GM19328 (cell line): Measurements from ENCODE around the gene IFI27L1.

Source experiments
- ATAC-seq: cut with Tn5 transposase; IDR thresholded peaks from one replicate; pipeline ENCODE4 v1.9.1; 2021; ENCODE audit warnings: mild to moderate bottlenecking, moderate library complexity; ENCODE audit not compliant: unreplicated experiment

Gene IFI27L1

GRCh38 chr14:94077823-94078222 lies 3.3 kb upstream of the IFI27L1 start:
- no peak for ATAC-seq

DNA sequence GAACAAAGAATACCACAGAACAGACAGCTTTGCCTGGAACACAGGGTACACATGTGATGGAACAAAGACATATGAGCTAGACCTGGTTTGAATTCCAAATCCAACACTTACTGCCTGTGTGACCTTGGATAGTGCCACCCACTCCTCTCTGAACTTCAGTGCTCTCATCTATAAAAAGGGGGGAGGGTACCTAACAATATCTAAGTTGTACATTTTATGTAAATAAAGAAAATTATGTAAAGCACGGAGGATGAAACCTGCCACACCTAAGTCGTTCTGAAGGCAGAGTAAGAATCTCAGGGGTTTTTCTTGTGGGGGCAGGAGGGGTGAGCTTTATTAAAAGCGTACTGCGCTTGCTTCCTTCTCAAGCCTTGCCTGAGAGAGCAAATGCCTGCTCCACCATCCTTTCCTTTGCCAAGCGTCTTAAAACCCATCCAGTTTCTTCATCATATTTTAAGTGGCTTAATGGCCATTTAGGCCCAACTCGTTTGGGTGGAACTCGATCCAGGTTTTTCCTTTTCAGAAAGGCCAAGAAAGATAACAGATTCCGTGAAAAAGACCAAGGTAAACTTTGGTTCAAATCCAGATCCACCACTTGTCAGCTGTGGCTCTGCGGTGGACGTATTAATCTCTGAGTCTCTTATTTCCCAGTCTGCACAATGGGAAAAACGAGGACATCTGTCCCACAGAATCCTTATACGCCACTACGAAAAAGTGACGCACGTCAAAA lies 1.1 kb upstream of the IFI27L1 start:
- ATAC-seq, result no peak

DNA sequence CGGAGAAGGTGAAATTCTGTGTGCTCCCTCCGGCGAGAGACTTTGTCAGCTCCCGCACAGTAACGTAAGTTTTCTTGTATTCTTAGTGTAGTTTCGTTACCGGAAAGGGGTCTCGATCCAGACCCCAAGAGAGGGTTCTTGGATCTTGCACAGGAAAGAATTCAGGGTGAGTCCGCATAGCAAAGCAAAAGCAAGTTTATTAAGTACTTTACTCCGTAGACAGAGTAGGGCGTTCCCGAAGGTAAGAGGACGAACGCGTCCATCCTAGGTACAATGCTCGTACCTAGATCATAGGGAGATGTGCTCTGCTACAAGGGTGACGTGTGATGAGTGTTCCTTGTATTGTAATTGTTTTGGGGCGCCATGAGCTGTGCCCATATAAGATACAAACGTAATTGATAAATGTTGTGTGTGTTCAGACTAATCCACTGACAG lies 293 bp downstream of the IFI27L1 start:
- peak; percentile 29 for ATAC-seq

DNA sequence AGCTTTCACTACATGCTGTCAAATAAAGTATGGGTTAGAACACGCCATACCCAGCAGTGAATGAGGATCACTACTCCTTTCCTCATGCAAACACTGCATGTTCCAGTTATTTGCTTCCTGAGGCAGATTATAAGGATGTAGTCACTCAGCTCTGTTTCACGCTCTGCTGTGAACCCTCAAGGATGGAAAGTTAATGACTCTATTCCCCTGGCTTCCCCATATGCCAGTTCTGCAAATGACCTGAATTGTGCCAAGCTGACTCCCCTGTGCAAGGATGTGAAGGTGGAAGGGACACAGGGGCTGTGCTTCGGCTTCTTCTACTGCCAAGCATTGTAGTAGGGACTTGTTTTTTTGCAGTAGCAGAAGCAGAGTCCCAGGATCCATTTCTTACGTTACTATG lies 6.8 kb downstream of the IFI27L1 start:
- ATAC-seq, result no peak

- ATAC-seq, result no peak
Observed at GRCh38 chr14:94088516-94088915, 7.4 kb downstream of the IFI27L1 start.

GRCh38 chr14:94089479-94089878 lies 8.4 kb downstream of the IFI27L1 start:
- no peak for ATAC-seq

- no peak for ATAC-seq
Observed at GRCh38 chr14:94093418-94093817, 12.3 kb downstream of the IFI27L1 start.

DNA sequence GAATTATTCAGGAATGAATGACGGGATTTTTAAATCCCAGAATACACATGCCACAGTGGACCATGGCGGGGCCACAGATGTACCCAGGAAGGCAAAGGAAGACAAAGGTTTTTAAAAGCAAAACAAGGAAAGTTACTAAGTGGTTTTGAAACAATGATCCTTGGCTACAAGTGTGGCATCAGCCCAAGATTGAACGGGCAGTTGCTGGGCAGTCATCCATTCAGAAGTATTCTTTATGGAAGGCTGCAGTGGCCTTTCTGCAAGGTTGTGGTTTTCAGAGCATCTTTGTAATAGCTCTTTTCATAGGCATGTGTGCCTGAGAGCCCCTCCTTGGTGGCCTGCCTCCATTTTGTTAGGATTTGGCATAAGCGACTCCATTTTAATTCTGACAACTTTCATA lies 16.0 kb downstream of the IFI27L1 start:
- no peak for ATAC-seq

DNA sequence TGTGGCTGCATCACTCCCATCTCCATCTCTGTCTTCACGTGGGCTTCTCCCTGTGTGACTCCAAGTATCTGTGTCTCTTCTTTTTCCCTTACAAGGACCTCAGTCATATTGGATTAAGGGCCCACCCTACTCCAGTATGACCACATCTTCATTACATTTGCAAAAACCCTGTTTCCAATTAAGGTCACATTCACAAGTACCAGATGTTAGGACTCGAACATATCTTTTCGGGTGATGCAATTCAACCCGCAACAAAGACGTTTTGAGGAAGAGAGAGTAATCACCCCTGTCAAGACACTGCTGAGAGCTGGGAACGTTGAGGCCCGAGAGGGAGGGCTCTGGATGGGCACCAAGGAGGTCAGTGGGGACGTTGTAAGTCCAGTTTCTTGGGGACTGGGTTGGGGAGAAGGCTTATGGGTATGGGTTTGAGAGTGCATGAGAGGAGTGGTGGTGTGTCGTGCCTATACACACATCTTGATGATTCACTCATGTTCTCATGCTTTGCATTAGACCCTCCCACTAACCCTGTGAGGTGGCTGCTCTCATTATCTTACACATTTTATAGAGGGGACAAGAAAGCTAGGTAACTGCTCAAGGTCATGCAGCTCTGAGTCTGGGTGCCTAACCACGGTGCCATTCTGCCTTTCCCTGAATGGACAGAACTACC lies 17.3 kb downstream of the IFI27L1 start:
- no peak for ATAC-seq

GRCh38 chr14:94099006-94099405 lies 17.9 kb downstream of the IFI27L1 start:
- ATAC-seq, result no peak

GRCh38 chr14:94100847-94101246 lies 19.7 kb downstream of the IFI27L1 start:
- no peak for ATAC-seq

DNA sequence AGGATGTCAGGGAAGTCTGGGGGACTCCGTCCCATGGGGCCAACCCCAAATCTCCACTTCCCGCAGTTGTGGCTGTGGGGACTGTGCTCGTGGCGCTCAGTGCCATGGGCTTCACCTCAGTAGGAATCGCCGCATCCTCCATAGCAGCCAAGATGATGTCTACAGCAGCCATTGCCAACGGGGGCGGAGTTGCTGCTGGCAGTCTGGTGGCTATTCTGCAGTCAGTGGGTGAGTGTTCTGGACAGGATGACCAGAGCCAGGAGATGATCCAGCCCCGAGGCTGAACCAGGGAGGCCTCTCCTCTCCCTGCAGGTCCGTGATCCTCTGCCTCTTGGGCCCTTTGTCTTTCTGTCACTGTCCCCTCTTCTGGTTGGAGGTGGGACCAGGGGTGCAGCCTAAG lies 20.6 kb downstream of the IFI27L1 start:
- ATAC-seq, result no peak

DNA sequence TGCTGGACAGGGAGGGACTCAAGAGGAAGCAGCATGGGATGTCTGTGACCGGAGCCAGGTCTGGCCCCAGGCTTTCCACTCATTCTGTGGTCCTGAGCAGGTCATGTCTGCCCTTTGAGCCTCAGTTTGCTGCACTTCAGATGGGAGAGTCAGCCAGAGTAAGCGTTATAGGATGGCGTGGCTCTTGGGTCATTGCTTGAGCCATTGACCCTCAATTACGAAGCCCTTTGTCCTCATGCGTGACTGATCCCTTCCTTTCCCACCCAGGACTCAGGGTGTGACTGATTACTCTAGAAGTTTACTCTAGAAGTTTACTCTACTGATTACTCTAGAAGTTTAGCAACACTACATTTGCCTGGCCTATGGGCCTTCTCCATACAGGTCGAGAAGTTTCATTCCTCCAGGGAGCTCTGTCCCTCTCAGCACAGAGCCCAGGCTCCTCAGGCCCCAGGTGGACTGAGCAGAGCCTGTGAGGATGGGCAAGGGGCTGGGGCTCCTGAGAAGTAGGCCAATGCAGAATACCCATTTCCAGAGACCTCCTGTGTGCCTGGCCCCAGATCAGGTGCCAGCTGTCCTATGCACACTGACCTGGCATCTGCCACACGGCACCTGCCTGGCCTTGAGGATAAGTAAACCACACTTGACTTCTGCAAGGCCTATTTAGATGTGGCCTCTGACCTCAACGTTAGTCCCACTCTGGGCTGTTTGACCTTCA lies 21.8 kb downstream of the IFI27L1 start:
- ATAC-seq, result no peak

GRCh38 chr14:94103554-94104150 lies 22.5 kb downstream of the IFI27L1 start:
- no peak for ATAC-seq

DNA sequence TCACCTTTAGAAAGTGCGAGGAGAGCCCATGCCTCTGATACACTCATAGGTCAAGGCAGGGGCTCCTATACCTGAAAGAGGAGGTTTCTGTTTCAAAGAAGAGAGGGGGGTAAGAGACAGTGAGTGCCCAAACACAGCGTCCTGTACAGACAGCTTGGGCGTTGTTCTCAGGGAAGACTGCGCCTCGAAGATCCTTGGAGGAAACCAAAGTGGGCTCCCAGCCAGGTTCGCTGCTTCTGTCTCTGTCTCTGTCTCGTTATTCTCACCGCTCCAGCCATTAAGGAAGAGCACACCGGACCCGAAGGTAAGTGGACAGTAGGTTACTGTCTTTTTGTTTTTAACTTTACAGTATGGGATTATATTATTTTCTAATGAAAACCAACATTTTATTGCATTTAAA lies 23.6 kb downstream of the IFI27L1 start:
- ATAC-seq, result no peak

DNA sequence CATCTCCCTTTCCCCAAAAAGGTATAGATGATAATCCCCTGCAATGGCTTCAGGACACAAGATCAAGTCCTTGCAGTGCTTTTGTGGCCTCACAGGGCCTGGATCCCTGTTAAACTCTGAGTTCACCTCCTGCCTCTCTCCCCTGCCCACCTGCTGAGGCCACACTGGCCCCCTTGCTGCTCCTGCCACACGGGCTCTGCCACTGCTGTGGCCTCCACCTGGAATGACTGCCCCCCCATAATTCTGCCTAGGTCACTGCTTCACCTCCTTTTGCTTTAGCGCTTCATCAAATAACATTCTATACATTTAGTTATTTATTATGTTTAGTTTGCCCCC lies 28.8 kb downstream of the IFI27L1 start:
- ATAC-seq, result no peak

DNA sequence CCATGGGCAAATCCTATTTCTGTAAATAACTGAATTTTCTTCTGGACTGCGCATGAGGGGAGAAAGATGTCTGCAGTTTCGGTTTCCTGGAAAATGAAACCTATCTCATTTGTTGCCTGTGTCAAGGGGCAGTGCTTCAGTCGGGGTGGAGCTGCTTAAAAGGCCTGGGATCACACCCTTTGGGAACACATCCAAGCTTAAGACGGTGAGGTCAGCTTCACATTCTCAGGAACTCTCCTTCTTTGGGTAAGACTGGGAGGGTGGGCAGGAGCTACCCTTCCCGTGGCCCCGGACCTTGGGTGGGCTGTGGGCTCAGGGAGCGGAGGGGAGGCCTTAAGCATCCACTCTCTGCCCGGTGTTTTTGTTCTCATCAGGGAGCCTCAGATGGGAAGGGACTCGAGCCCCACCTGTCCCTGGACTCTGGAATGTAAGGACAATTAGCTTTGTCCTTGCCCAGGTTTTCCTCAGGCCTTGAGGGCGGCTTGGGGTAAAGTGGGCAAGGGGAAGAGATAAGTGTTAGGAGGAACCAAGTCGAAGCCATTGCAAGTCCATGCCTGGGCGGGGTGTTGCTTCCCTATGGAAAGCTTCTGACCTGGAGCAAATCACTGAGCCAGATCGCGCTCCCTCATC lies 29.6 kb downstream of the IFI27L1 start, which contains the start of gene IFI27:
IFI27 (plus strand) TSS at position 185 of the 630 bp plus-strand sequence.
- ATAC-seq, result no peak

DNA sequence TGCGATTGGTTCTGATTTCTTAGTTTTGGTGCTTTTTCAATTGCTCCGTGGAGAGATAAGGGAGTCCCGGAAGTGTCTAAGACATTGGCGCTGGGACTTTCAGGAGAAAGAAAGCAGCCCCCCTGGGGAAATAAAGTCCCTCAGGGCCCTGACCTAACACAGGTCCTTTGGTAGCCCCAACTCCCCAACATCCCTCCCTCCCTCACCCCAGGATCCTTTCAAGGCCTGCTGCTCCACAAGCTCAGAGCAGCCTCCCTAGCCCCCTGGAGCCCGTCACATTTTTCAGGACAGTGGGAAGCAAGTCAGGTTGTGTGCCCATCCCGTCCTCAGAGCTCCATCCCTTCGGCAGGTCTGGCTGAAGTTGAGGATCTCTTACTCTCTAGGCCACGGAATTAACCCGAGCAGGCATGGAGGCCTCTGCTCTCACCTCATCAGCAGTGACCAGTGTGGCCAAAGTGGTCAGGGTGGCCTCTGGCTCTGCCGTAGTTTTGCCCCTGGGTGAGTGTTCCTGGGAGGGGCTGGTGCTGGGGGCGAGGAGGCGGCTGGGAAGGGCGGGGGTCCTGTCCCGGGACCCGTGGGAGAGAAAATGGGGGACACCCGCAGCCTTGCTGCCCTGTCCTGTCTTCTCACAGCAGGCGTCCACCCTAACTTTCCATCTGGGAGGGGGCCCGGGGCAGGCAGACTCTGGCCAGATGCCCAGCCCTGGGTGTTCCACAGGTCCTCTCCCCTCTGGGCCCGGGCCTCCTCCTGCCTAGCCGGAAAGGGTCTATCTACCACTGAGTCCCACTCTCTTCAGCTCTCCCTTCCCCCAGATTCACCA lies 30.4 kb downstream of the IFI27L1 start:
- no peak for ATAC-seq

- ATAC-seq, result no peak
Observed at GRCh38 chr14:94112513-94113063, 31.5 kb downstream of the IFI27L1 start.

GRCh38 chr14:94113073-94113472 lies 32.0 kb downstream of the IFI27L1 start:
- no peak for ATAC-seq
